ENCODE results near the gene WAPL.

DNA sequence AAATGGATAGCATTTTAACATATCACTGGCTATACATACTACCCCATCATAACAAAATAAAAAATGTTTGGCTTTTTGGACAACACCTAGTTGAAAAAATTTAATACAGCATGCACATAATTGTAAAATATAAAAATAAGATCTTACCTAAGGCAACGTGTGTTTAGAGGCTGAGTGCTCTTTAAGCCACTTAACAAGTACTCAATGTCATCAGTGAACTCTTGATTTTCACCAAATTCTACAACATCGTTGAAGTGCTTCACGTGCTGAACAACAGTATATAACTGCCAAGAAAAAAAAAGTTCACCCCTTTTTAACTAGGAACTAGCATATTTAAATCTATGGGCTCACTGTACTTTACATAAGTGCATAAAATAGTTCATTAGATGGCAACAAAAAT lies 49.5 kb downstream of the WAPL start:
- TF ChIP-seq EZH2phosphoT487 (IDR thresholded peaks at IDR 0.05; ENCODE audit: borderline replicate concordance, low read length), result no peak
- TF ChIP-seq, protein P1, sequence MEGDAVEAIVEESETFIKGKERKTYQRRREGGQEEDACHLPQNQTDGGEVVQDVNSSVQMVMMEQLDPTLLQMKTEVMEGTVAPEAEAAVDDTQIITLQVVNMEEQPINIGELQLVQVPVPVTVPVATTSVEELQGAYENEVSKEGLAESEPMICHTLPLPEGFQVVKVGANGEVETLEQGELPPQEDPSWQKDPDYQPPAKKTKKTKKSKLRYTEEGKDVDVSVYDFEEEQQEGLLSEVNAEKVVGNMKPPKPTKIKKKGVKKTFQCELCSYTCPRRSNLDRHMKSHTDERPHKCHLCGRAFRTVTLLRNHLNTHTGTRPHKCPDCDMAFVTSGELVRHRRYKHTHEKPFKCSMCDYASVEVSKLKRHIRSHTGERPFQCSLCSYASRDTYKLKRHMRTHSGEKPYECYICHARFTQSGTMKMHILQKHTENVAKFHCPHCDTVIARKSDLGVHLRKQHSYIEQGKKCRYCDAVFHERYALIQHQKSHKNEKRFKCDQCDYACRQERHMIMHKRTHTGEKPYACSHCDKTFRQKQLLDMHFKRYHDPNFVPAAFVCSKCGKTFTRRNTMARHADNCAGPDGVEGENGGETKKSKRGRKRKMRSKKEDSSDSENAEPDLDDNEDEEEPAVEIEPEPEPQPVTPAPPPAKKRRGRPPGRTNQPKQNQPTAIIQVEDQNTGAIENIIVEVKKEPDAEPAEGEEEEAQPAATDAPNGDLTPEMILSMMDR (conservative IDR thresholded peaks at IDR 0.05; ENCODE audit: low read depth, low read length), result no peak

Data from PC-3 (cell line).